Measurements from ENCODE around the gene FAM50B. TPM values are rescaled to one million over a fixed set of nuclear protein-coding genes. Genes with fewer than 3 reads are reported as not detected.

The FAM50B gene
- total RNA-seq, 2 experiments from 2014 or later, result 5.2 to 6.0 TPM

GRCh38 chr6:3841066-3841454 lies 8.1 kb upstream of the FAM50B start:
- DNase-seq (no peak), ATAC-seq (no peak)
- CTCF ChIA-PET, result interaction anchor here (1.4 to 2.3 kb wide), 3 partner anchors 8 to 137 kb away, joined by 3 to 11 read pairs (median 4); partner anchors contain the start of gene FAM50B
- Mint-ChIP-seq H3K36me3 (ENCODE audit: low read depth) (no peaks in the 10 kb centered on the region), H3K4me1 (ENCODE audit: low read depth) (no peaks in the 10 kb centered on the region), H3K4me3 (no peak overlapping the region), H3K27ac (no peak overlapping the region), H3K27me3 (no peaks in the 10 kb centered on the region), H3K9me3 (no peaks in the 10 kb centered on the region)
- TF ChIP-seq CTCF (IDR thresholded peaks at IDR 0.05), result no peak
- POLR2A ChIA-PET, result no interaction called here
- intact Hi-C loops (cut with micrococcal nuclease), result no loop called here

GRCh38 chr6:3841711-3842565 lies 7.2 kb upstream of the FAM50B start:
- CTCF ChIA-PET, result interaction anchor here (0.5 to 2.3 kb wide), 5 partner anchors 7 to 542 kb away, joined by 3 to 11 read pairs (median 3); partner anchors contain the start of gene FAM50B
- no peak for TF ChIP-seq CTCF (IDR thresholded peaks at IDR 0.05)

GRCh38 chr6:3843379-3844096 lies 5.6 kb upstream of the FAM50B start:
- no peak overlapping the region for H3K27ac Mint-ChIP-seq
- TF ChIP-seq CTCF (IDR thresholded peaks at IDR 0.05), result no peak
- POLR2A ChIA-PET, result no interaction called here
- DNase-seq (no peak), ATAC-seq (no peak)
- no peaks in the 10 kb centered on the region for H3K36me3 Mint-ChIP-seq (ENCODE audit: low read depth)
- H3K9me3 Mint-ChIP-seq, result no peaks in the 10 kb centered on the region
- H3K4me1 Mint-ChIP-seq (ENCODE audit: low read depth), result peaks cover 10% of the 10 kb centered on the region
- CTCF ChIA-PET, result interaction anchor here (1.0 kb wide), 1 partner anchor 89 kb away, joined by 3 read pairs; no protein-coding TSS in a partner anchor
- intact Hi-C loops (cut with micrococcal nuclease), result no loop called here
- H3K27me3 Mint-ChIP-seq, result no peaks in the 10 kb centered on the region
- no peak overlapping the region for H3K4me3 Mint-ChIP-seq

More at GRCh38 chr6:3841711-3842565, 7.2 kb upstream of the FAM50B start:
- H3K27ac Mint-ChIP-seq, result no peak overlapping the region
- H3K9me3 Mint-ChIP-seq, result no peaks in the 10 kb centered on the region
- POLR2A ChIA-PET, result no interaction called here
- intact Hi-C loops (cut with micrococcal nuclease), result no loop called here
- no peaks in the 10 kb centered on the region for H3K27me3 Mint-ChIP-seq
- DNase-seq, result no peak
- H3K4me1 Mint-ChIP-seq (ENCODE audit: low read depth), result no peaks in the 10 kb centered on the region
- no peaks in the 10 kb centered on the region for H3K36me3 Mint-ChIP-seq (ENCODE audit: low read depth)
- H3K4me3 Mint-ChIP-seq, result no peak overlapping the region
- ATAC-seq, result no peak

- CTCF ChIA-PET, result no interaction called here
- POLR2A ChIA-PET, result no interaction called here
- Mint-ChIP-seq H3K36me3 (ENCODE audit: low read depth) (no peaks in the 10 kb centered on the region), H3K4me1 (ENCODE audit: low read depth) (peaks cover 13% of the 10 kb centered on the region), H3K4me3 (no peak overlapping the region), H3K27ac (no peak overlapping the region), H3K27me3 (no peaks in the 10 kb centered on the region), H3K9me3 (no peaks in the 10 kb centered on the region)
- TF ChIP-seq CTCF (IDR thresholded peaks at IDR 0.05), result no peak
- DNase-seq (no peak), ATAC-seq (no peak)
- intact Hi-C loops (cut with micrococcal nuclease), result no loop called here
Observed at GRCh38 chr6:3844097-3844463, 5.1 kb upstream of the FAM50B start.

- H3K27me3 Mint-ChIP-seq, result no peaks in the 10 kb centered on the region
- H3K27ac Mint-ChIP-seq, result peak overlapping the region; percentile 18
- H3K4me3 Mint-ChIP-seq, result no peak overlapping the region
- ATAC-seq (no peak), DNase-seq (no peak)
- no peak for TF ChIP-seq CTCF (IDR thresholded peaks at IDR 0.05)
- intact Hi-C loops (cut with micrococcal nuclease), result no loop called here
- POLR2A ChIA-PET, result interaction anchor here (0.7 kb wide), 1 partner anchor 20 kb away, joined by 3 read pairs; no protein-coding TSS in a partner anchor
- peaks cover 2% of the 10 kb centered on the region for H3K9me3 Mint-ChIP-seq
- CTCF ChIA-PET, result interaction anchor here (1.2 to 5.4 kb wide), 7 partner anchors 13 to 308 kb away, joined by 3 to 33 read pairs (median 11); no protein-coding TSS in a partner anchor
- H3K4me1 Mint-ChIP-seq (ENCODE audit: low read depth), result peaks cover 20% of the 10 kb centered on the region
- peaks cover 7% of the 10 kb centered on the region for H3K36me3 Mint-ChIP-seq (ENCODE audit: low read depth)
Observed at GRCh38 chr6:3847521-3847920, 1.7 kb upstream of the FAM50B start.
